Osteocyte (in vitro differentiated cells): Measurements from ENCODE around the gene GLRB. TPM values are rescaled to one million over a fixed set of nuclear protein-coding genes. Genes with fewer than 3 reads are reported as not detected.

Experiments
- DNase-seq: peaks from one replicate; pipeline ENCODE4 v3.0.0; 2021; ENCODE audit warnings: mixed read lengths; ENCODE audit not compliant: unreplicated experiment; ENCODE audit errors: extremely low spot score
- H3K27ac Mint-ChIP-seq: one replicate; pipeline ENCODE4 v1.8.0; 2021; ENCODE audit warnings: mild to moderate bottlenecking, mixed read lengths; ENCODE audit not compliant: unreplicated experiment
- H3K27me3 Mint-ChIP-seq: one replicate; pipeline ENCODE4 v1.8.0; 2021; ENCODE audit warnings: mixed read lengths; ENCODE audit not compliant: unreplicated experiment
- H3K36me3 Mint-ChIP-seq: one replicate; pipeline ENCODE4 v1.8.0; 2021; ENCODE audit warnings: mixed read lengths; ENCODE audit not compliant: unreplicated experiment
- H3K4me1 Mint-ChIP-seq: one replicate; pipeline ENCODE4 v1.8.0; 2021; ENCODE audit warnings: mixed read lengths; ENCODE audit not compliant: unreplicated experiment
- H3K4me3 Mint-ChIP-seq: one replicate; pipeline ENCODE4 v1.8.0; 2021; ENCODE audit warnings: mild to moderate bottlenecking, moderate library complexity, mixed read lengths; ENCODE audit not compliant: unreplicated experiment
- H3K9me3 Mint-ChIP-seq: one replicate; pipeline ENCODE4 v1.8.0; 2021; ENCODE audit warnings: mixed read lengths; ENCODE audit not compliant: unreplicated experiment
- total RNA-seq: library from RNA; stranded (reverse); gene quantifications from 2 replicates; pipeline ENCODE4 v1.2.1, GENCODE V29; 2021
- TF ChIP-seq, protein P1 (sequence below): fragments of 200-600 bp; sonication (generic); IDR thresholded peaks from 2 replicates; pipeline ENCODE4 v1.5.0; 2021; ENCODE audit warnings: antibody characterized with exemption, mild to moderate bottlenecking, moderate library complexity

The GLRB gene
- total RNA-seq, 1 donor from 2014 or later, result 16.7 TPM

DNA sequence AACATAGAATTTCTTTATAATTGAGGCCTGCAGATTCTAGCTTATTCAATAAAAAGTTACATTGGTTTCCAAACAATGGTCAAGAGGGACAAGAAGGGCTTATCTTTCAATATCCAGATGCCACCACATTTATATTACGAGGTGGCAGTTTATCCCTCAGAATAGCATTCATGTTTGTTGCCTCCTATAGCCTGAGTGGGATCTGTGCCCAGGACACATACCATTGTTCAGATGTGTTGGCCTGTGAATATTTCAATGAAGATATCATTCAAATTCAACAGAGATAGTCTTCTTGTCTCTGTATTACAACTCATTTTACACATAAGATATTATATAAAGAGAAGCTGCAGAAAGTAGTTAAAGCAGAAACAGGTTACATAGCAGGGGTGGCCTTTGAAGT is 20.5 kb downstream of the GLRB start:
- Mint-ChIP-seq H3K27ac (no peak overlapping the region), H3K4me1 (no peaks in the 10 kb centered on the region), H3K4me3 (no peak overlapping the region), H3K27me3 (no peaks in the 10 kb centered on the region), H3K36me3 (no peaks in the 10 kb centered on the region), H3K9me3 (no peaks in the 10 kb centered on the region)
- TF ChIP-seq, protein P1, sequence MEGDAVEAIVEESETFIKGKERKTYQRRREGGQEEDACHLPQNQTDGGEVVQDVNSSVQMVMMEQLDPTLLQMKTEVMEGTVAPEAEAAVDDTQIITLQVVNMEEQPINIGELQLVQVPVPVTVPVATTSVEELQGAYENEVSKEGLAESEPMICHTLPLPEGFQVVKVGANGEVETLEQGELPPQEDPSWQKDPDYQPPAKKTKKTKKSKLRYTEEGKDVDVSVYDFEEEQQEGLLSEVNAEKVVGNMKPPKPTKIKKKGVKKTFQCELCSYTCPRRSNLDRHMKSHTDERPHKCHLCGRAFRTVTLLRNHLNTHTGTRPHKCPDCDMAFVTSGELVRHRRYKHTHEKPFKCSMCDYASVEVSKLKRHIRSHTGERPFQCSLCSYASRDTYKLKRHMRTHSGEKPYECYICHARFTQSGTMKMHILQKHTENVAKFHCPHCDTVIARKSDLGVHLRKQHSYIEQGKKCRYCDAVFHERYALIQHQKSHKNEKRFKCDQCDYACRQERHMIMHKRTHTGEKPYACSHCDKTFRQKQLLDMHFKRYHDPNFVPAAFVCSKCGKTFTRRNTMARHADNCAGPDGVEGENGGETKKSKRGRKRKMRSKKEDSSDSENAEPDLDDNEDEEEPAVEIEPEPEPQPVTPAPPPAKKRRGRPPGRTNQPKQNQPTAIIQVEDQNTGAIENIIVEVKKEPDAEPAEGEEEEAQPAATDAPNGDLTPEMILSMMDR, result no peak
- no peak for DNase-seq

DNA sequence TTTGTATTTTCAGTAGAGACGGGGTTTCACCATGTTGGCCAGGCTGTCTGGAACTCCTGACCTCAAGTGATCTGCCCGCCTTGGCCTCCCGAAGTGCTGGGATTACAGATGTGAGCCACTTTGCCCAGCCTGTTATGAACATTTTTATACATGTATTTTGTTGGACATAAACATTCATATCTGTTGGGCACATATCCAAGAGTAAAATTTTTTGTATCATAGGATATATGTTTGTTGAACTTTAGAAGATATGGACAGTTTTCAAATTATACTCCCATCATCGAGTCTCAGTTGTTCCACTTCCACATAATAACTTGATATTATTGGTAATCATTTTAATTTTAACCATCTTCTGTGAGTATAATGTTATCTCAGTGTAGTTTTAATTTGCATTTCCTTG is 23.6 kb downstream of the GLRB start:
- Mint-ChIP-seq H3K27ac (no peak overlapping the region), H3K4me1 (no peaks in the 10 kb centered on the region), H3K4me3 (no peak overlapping the region), H3K9me3 (peaks cover 3% of the 10 kb centered on the region), H3K27me3 (no peaks in the 10 kb centered on the region), H3K36me3 (no peaks in the 10 kb centered on the region)
- TF ChIP-seq, protein P1, result no peak
- no peak for DNase-seq

DNA sequence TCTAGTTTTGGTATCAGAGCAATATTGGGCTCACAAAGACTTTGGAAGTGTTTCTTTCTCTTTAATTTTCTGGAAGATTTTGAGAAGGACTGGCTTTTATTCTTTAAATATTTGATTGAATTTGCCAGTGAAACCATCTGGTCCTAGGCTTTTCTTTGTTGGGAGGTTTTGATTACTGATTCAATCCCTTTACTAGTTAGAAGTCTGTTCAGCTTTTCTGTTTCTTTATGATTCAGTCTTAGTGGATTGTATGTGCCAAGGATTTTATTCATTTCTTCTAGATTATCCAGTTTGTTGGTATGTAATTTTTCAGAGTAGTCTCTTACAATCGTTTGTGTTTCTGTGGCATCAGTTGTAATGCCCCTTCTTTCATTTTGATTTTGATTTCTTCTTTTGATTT is 28.6 kb downstream of the GLRB start:
- peaks cover 7% of the 10 kb centered on the region for H3K36me3 Mint-ChIP-seq
- no peaks in the 10 kb centered on the region for H3K27me3 Mint-ChIP-seq
- no peak overlapping the region for H3K4me3 Mint-ChIP-seq
- H3K27ac Mint-ChIP-seq, result no peak overlapping the region
- TF ChIP-seq, protein P1, result no peak
- H3K9me3 Mint-ChIP-seq, result peaks cover 26% of the 10 kb centered on the region
- DNase-seq, result no peak
- peaks cover 6% of the 10 kb centered on the region for H3K4me1 Mint-ChIP-seq

DNA sequence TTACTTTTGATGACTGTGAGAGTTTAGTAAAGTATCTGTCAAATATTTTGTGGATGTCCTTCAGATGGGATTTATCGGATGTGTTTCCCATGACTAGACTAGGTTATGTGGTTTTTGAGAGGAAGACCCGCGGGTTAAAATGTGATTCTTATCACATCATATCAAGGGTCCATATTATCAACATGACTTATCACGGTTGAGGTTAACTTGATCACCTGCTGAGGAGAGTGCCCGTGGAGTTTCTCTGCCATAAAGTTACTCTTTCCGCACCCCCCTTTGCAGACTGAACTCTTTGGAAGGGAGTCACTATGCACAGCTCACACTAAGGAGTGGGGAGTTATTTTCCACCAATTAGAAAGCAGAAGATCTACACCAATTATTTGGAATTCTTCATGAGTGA is 38.7 kb downstream of the GLRB start:
- H3K9me3 Mint-ChIP-seq, result peaks cover 9% of the 10 kb centered on the region
- TF ChIP-seq, protein P1, result no peak
- H3K27ac Mint-ChIP-seq, result peak overlapping the region; percentile 65
- peaks cover 33% of the 10 kb centered on the region for H3K4me1 Mint-ChIP-seq
- DNase-seq, result no peak
- no peak overlapping the region for H3K4me3 Mint-ChIP-seq
- no peaks in the 10 kb centered on the region for H3K27me3 Mint-ChIP-seq
- peaks cover 7% of the 10 kb centered on the region for H3K36me3 Mint-ChIP-seq

DNA sequence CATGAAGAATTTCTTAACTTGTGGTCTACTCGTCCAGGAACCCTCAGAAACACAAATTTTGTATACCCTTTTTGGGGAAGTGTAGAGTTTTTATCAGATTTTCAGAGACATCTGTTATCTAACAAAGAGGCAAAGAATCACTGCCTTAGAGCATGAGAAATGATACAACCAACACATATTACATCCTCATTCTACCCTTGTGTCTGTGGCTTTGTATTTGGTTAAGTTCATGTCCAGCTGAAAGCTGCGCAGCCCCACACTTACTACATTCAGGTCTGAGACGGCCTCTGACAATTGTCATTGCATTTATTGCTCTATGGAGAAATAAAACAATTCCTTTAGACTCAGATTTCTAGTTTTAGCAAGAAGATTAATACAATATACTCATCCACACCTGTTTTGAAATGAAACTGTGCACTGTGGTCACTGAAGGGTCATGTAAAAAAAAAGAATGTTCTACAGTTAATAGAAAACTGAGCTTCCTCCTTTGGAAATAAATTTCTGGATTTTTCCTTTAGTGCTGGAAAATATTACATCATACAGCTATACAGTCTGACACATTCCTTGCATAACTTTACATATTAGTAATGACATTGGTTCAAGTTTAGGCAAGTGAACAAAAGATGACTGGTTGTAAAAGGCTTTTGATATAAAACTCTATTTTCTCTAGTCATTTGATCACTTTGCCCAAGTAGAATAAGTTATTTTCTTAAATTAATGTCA is 39.8 kb downstream of the GLRB start:
- no peak for DNase-seq
- Mint-ChIP-seq H3K36me3 (peaks cover 7% of the 10 kb centered on the region), H3K27ac (peak overlapping the region; percentile 88), H3K4me1 (peaks cover 33% of the 10 kb centered on the region), H3K9me3 (peaks cover 9% of the 10 kb centered on the region), H3K4me3 (no peak overlapping the region), H3K27me3 (no peaks in the 10 kb centered on the region)
- TF ChIP-seq, protein P1, result no peak
